SK-N-SH (cell line): ENCODE results near the gene MFAP3L. TPM values are rescaled to one million over a fixed set of nuclear protein-coding genes. Genes with fewer than 3 reads are reported as not detected.

Experiments
- CTCF ChIA-PET: fragments of 300-600, 350-600 bp; formaldehyde crosslinking; extraction: SDS; loops from one replicate; lab custom pipeline; 2021; lab: Yijun Ruan, JAX
- POLR2A ChIA-PET: fragments of 350-600 bp; sonication (Branson Sonifier 250); formaldehyde crosslinking; extraction: SDS; loops from one replicate; lab custom pipeline; 2020; ENCODE audit warnings: antibody characterized with exemption, inconsistent platforms; lab: Yijun Ruan, JAX
- DNase-seq: peaks from one replicate; pipeline ENCODE4 v3.0.0; 2012
- H2AFZ ChIP-seq: fragments of 200-600 bp; sonication (generic); 2 replicates; pipeline ENCODE4 v1.8.1; 2016; ENCODE audit warnings: antibody characterized with exemption, mild to moderate bottlenecking, low read depth
- H3F3A ChIP-seq: fragments of 200-600 bp; sonication (generic); replicated peaks from 2 replicates; pipeline ENCODE3; 2016; ENCODE audit warnings: antibody characterized with exemption, mild to moderate bottlenecking; ENCODE audit not compliant: insufficient read depth
- H3K27ac ChIP-seq, 2 experiments: fragments of 200-500 bp in 1 of 2; fragments of 200-600 bp in 1 of 2; sonication (Bioruptor generic) in 1 of 2; sonication (generic), shearing (Covaris generic) in 1 of 2; 2 replicates each; pipeline versions ENCODE4 v1.5.1 to v1.6.1; 2014 to 2016; ENCODE audit warnings: low read depth in 2 of 2, inconsistent platforms in 1 of 2, low read length in 1 of 2, mild to moderate bottlenecking in 1 of 2, mixed read lengths in 1 of 2
- H3K27me3 ChIP-seq: fragments of 200-600 bp; sonication (generic), shearing (Covaris generic); 2 replicates; pipeline ENCODE4 v1.6.1; 2016; ENCODE audit warnings: mixed run types; ENCODE audit not compliant: insufficient read depth
- H3K36me3 ChIP-seq, 2 experiments: fragments of 200-500 bp in 1 of 2; fragments of 200-600 bp in 1 of 2; sonication (Bioruptor generic) in 1 of 2; sonication (generic) in 1 of 2; replicated peaks in 1 of 2; 2 replicates each; pipeline versions ENCODE3 to v1.5.1; 2014 to 2016; ENCODE audit warnings: low read length in 1 of 2, mild to moderate bottlenecking in 1 of 2; ENCODE audit not compliant: insufficient read depth in 2 of 2, control insufficient read depth in 1 of 2
- H3K4me1 ChIP-seq, 2 experiments: fragments of 200-500 bp in 1 of 2; fragments of 200-600 bp in 1 of 2; sonication (Bioruptor generic) in 1 of 2; sonication (generic), shearing (Covaris generic) in 1 of 2; 2 replicates each; pipeline versions ENCODE4 v1.5.1 to v1.6.1; 2014 to 2016; ENCODE audit warnings: low read depth in 1 of 2, low read length in 1 of 2, mixed run types in 1 of 2; ENCODE audit not compliant: insufficient read depth in 2 of 2, control insufficient read depth in 1 of 2
- H3K4me2 ChIP-seq: fragments of 200-600 bp; sonication (generic), shearing (Covaris generic); 2 replicates; pipeline ENCODE4 v1.6.1; 2017; ENCODE audit warnings: mixed run types
- H3K4me3 ChIP-seq, 2 experiments: fragments of 200-500 bp in 1 of 2; fragments of 200-600 bp in 1 of 2; sonication (Bioruptor generic) in 1 of 2; sonication (generic), shearing (Covaris generic) in 1 of 2; 2 replicates each; pipeline versions ENCODE4 v1.5.1 to v1.8.1; 2014 to 2016; ENCODE audit warnings: low read depth in 2 of 2, inconsistent platforms in 1 of 2, low read length in 1 of 2, mild to moderate bottlenecking in 1 of 2, mixed read lengths in 1 of 2, moderate library complexity in 1 of 2
- H3K79me2 ChIP-seq: fragments of 200-600 bp; sonication (generic); 2 replicates; pipeline ENCODE4 v1.8.1; 2017; ENCODE audit warnings: mild to moderate bottlenecking; ENCODE audit not compliant: insufficient read depth
- H3K9ac ChIP-seq: fragments of 200-600 bp; sonication (generic); 2 replicates; pipeline ENCODE4 v1.6.1; 2017; ENCODE audit warnings: mixed run types
- H3K9me2 ChIP-seq: fragments of 200-600 bp; sonication (generic); 2 replicates; pipeline ENCODE4 v1.6.1; 2017; ENCODE audit warnings: mixed run types
- H3K9me3 ChIP-seq: fragments of 200-600 bp; sonication (generic); 2 replicates; pipeline ENCODE4 v1.6.1; 2017; ENCODE audit warnings: mixed run types, mild to moderate bottlenecking, moderate library complexity
- H4K20me1 ChIP-seq: fragments of 200-600 bp; sonication (generic); 2 replicates; pipeline ENCODE4 v1.6.1; 2017; ENCODE audit warnings: mild to moderate bottlenecking, mixed run types; ENCODE audit not compliant: insufficient read depth
- ELF1 ChIP-seq: IDR thresholded peaks from 2 replicates; pipeline ENCODE4 v1.4.0; 2012
- EZH2phosphoT487 ChIP-seq: fragments of 200-600 bp; sonication (generic); IDR thresholded peaks from 2 replicates; pipeline ENCODE4 v1.6.1; 2017; ENCODE audit warnings: low read depth, mixed run types, mild to moderate bottlenecking, antibody characterized with exemption, moderate library complexity, borderline replicate concordance
- FOSL2 ChIP-seq: IDR thresholded peaks from 2 replicates; pipeline ENCODE4 v1.4.0; 2012; ENCODE audit warnings: low read depth, mild to moderate bottlenecking, moderate library complexity, borderline replicate concordance
- FOXJ3 ChIP-seq: sonication (generic); formaldehyde crosslinking; IDR thresholded peaks from 2 replicates; pipeline ENCODE4 v1.5.1; 2020; ENCODE audit warnings: mild to moderate bottlenecking, missing genetic modification reagents
- FOXM1 ChIP-seq: IDR thresholded peaks from 2 replicates; pipeline ENCODE4 v1.4.0; 2012; ENCODE audit warnings: low read depth, mild to moderate bottlenecking
- MXI1 ChIP-seq: IDR thresholded peaks from 2 replicates; pipeline ENCODE4 v1.6.1; 2012; ENCODE audit warnings: mild to moderate bottlenecking, low read depth, low read length, improper control_type of control experiment
- POLR2AphosphoS5 ChIP-seq: IDR thresholded peaks from 2 replicates; pipeline ENCODE4 v1.6.1; 2012; ENCODE audit warnings: low read depth, low read length
- RAD21 ChIP-seq: IDR thresholded peaks from 2 replicates; pipeline ENCODE4 v1.6.1; 2012; ENCODE audit warnings: mild to moderate bottlenecking, low read length
- RFX5 ChIP-seq: IDR thresholded peaks from 2 replicates; pipeline ENCODE4 v1.6.1; 2012; ENCODE audit warnings: mild to moderate bottlenecking, improper control_type of control experiment, low read length
- TAF1 ChIP-seq: IDR thresholded peaks from 2 replicates; pipeline ENCODE4 v1.6.1; 2012; ENCODE audit warnings: low read depth, mild to moderate bottlenecking, low read length, moderate library complexity, borderline replicate concordance
- TCF12 ChIP-seq: IDR thresholded peaks from 2 replicates; pipeline ENCODE4 v1.4.0; 2012
- TEAD4 ChIP-seq: IDR thresholded peaks from 2 replicates; pipeline ENCODE4 v1.4.0; 2012; ENCODE audit warnings: mild to moderate bottlenecking, borderline replicate concordance; ENCODE audit not compliant: insufficient read depth
- WGBS: methylation state at CpG from one replicate; pipeline ENCODE4 v1.1.6; 2017; ENCODE audit warnings: low lambda C conversion rate; 5-methylcytosine and 5-hydroxymethylcytosine counted together
- polyA plus RNA-seq, 3 experiments: library from polyadenylated mRNA; depleted of rRNA; stranded (reverse); fragments of >200 nt; gene quantifications; 2 replicates each; pipeline ENCODE4 v1.2.3, GENCODE V29; 2012
- TF ChIP-seq, protein P1 (sequence below): IDR thresholded peaks from 2 replicates; pipeline ENCODE4; 2012
- TF ChIP-seq, protein P2 (sequence below): IDR thresholded peaks from 2 replicates; pipeline ENCODE4 v1.4.0; 2012; ENCODE audit warnings: low read depth, borderline replicate concordance
- TF ChIP-seq, protein P3 (sequence below): fragments of 150-350 bp; IDR thresholded peaks from 2 replicates; pipeline ENCODE4 v1.6.1; 2017; ENCODE audit warnings: antibody characterized with exemption, low read length, low read depth, borderline replicate concordance
- TF ChIP-seq, protein P4 (sequence below): fragments of 200-600 bp; sonication (generic); IDR thresholded peaks from 2 replicates; pipeline ENCODE4 v1.6.1; 2017; ENCODE audit warnings: antibody characterized with exemption, mild to moderate bottlenecking, moderate library complexity

MFAP3L gene
- polyA plus RNA-seq, 1 of the 3 experiments (the other 2 are of a cell fraction): 5.4 TPM

DNA sequence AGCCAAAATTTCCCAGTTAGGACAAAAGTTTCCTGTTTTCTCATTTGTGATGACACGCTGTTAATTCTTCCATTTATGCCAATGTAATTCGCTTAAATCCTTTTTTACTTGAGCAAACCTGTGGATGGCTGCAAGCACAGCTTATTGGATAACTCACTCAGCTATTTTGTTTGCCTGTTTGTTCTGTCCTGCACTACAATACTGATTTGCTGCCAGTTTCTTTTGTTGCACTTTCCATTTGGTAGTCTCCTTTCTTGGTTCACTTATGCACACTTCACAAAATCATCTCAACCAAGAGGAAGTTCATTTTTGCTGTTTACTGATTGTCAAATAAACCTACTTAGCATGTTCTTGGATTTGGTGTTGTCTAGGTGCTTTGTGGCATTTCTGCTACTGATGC lies 40.3 kb downstream of the MFAP3L start:
- Histone ChIP-seq H3K27ac (no peak overlapping the region), H3K79me2 (peaks cover 11% of the 10 kb centered on the region; the same call in 1 of the 2 replicates), H2AFZ (no peak overlapping the region), H3F3A (peaks cover 23% of the 10 kb centered on the region), H3K9me2 (no peaks in the 10 kb centered on the region), H3K4me1 (peaks cover 0 to 16% of the 10 kb centered on the region in 2 experiments; a peak in 2 of 4 replicates), H3K27me3 (no peaks in the 10 kb centered on the region), H3K4me3 (no peak overlapping the region), H3K4me2 (no peak overlapping the region), H3K9me3 (no peaks in the 10 kb centered on the region), H3K36me3 (peaks cover 0 to 14% of the 10 kb centered on the region in 2 experiments), H3K9ac (no peak overlapping the region), H4K20me1 (no peaks in the 10 kb centered on the region)
- WGBS: 77% methylated on average over 2 of the region's 2 CpGs
- ChIA-PET CTCF (interaction anchor here (0.7 to 0.9 kb wide), 2 partner anchors 175 to 689 kb away, joined by 3 read pairs; no protein-coding TSS in a partner anchor), POLR2A (no interaction called here)
- DNase-seq: no peak
- TF ChIP-seq POLR2AphosphoS5 (no peak), RAD21 (no peak), RFX5 (no peak), MXI1 (no peak), TAF1 (no peak), FOSL2 (no peak), ELF1 (no peak), TCF12 (no peak), FOXM1 (no peak), EZH2phosphoT487 (no peak), TEAD4 (no peak), FOXJ3 (CRISPR knock-in tag) (no peak)
- TF ChIP-seq, protein P1, sequence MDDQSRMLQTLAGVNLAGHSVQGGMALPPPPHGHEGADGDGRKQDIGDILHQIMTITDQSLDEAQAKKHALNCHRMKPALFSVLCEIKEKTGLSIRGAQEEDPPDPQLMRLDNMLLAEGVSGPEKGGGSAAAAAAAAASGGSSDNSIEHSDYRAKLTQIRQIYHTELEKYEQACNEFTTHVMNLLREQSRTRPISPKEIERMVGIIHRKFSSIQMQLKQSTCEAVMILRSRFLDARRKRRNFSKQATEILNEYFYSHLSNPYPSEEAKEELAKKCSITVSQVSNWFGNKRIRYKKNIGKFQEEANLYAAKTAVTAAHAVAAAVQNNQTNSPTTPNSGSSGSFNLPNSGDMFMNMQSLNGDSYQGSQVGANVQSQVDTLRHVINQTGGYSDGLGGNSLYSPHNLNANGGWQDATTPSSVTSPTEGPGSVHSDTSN: no peak
- TF ChIP-seq, protein P2, sequence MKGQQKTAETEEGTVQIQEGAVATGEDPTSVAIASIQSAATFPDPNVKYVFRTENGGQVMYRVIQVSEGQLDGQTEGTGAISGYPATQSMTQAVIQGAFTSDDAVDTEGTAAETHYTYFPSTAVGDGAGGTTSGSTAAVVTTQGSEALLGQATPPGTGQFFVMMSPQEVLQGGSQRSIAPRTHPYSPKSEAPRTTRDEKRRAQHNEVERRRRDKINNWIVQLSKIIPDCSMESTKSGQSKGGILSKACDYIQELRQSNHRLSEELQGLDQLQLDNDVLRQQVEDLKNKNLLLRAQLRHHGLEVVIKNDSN: no peak
- TF ChIP-seq, protein P3, sequence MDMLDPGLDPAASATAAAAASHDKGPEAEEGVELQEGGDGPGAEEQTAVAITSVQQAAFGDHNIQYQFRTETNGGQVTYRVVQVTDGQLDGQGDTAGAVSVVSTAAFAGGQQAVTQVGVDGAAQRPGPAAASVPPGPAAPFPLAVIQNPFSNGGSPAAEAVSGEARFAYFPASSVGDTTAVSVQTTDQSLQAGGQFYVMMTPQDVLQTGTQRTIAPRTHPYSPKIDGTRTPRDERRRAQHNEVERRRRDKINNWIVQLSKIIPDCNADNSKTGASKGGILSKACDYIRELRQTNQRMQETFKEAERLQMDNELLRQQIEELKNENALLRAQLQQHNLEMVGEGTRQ: no peak
- TF ChIP-seq, protein P4, sequence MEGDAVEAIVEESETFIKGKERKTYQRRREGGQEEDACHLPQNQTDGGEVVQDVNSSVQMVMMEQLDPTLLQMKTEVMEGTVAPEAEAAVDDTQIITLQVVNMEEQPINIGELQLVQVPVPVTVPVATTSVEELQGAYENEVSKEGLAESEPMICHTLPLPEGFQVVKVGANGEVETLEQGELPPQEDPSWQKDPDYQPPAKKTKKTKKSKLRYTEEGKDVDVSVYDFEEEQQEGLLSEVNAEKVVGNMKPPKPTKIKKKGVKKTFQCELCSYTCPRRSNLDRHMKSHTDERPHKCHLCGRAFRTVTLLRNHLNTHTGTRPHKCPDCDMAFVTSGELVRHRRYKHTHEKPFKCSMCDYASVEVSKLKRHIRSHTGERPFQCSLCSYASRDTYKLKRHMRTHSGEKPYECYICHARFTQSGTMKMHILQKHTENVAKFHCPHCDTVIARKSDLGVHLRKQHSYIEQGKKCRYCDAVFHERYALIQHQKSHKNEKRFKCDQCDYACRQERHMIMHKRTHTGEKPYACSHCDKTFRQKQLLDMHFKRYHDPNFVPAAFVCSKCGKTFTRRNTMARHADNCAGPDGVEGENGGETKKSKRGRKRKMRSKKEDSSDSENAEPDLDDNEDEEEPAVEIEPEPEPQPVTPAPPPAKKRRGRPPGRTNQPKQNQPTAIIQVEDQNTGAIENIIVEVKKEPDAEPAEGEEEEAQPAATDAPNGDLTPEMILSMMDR: no peak
